Body of pancreas (tissue), 4 donors: ENCODE results near the gene CSTB.

ENCODE experiments used
- POLR2A ChIP-seq, 3 donors: fragments of 450-650 bp; IDR thresholded peaks; one replicate each; pipeline ENCODE4 v1.6.1; 2016; ENCODE audit warnings: antibody characterized with exemption in 3 of 3, mild to moderate bottlenecking in 2 of 3
- TF ChIP-seq, protein P1 (sequence below), 7 experiments: fragments of 450-650 bp in 4 of 7; fragments of 200-600 bp in 3 of 7; sonication (generic) in 3 of 7; IDR thresholded peaks; one replicate each; pipeline ENCODE4 v1.5.1; 2016 to 2019; ENCODE audit warnings: antibody characterized with exemption in 7 of 7

DNA sequence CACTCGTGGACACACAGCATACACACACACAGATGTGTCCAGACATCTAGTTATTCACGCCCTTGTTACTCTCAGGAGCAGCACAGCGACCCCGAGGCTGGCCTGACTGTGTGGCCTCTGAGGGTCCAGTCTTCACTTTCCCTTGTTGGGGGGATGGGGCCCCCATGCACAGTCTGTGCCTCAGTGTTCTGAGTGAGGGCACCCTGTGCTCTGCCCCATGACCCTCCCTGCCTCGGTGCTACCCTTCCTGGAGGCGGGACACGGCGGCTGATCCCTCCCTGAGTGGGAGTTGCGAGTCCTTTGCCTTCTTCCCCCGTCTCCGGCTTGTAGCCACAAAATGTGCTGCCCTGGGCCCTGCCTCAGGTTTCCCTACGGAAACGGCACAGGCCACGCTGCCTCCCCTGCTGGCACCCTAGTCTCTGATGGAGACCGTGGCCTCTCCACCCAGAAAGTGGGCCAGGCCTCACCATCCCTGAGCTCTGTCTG lies 8.6 kb downstream of the CSTB start:
- TF ChIP-seq, protein P1, sequence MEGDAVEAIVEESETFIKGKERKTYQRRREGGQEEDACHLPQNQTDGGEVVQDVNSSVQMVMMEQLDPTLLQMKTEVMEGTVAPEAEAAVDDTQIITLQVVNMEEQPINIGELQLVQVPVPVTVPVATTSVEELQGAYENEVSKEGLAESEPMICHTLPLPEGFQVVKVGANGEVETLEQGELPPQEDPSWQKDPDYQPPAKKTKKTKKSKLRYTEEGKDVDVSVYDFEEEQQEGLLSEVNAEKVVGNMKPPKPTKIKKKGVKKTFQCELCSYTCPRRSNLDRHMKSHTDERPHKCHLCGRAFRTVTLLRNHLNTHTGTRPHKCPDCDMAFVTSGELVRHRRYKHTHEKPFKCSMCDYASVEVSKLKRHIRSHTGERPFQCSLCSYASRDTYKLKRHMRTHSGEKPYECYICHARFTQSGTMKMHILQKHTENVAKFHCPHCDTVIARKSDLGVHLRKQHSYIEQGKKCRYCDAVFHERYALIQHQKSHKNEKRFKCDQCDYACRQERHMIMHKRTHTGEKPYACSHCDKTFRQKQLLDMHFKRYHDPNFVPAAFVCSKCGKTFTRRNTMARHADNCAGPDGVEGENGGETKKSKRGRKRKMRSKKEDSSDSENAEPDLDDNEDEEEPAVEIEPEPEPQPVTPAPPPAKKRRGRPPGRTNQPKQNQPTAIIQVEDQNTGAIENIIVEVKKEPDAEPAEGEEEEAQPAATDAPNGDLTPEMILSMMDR (IDR thresholded peaks at IDR 0.05), result no peak
- no peak for TF ChIP-seq POLR2A (IDR thresholded peaks at IDR 0.05)
